Suprapubic skin (tissue), 4 donors: ENCODE results near the gene RBBP8. TPM values are rescaled to one million over a fixed set of nuclear protein-coding genes. Genes with fewer than 3 reads are reported as not detected.

Source experiments
- DNase-seq, 2 donors: peaks; one replicate each; pipeline ENCODE4 v3.0.0-alpha.2; 2019; ENCODE audit warnings: low spot score in 2 of 2
- H3K27ac ChIP-seq: fragments of 200-600 bp; sonication (generic); one replicate; pipeline ENCODE4 v1.5.1; 2019
- H3K27me3 ChIP-seq: fragments of 200-600 bp; sonication (generic); one replicate; pipeline ENCODE4 v1.5.1; 2019
- H3K36me3 ChIP-seq: fragments of 200-600 bp; sonication (generic); one replicate; pipeline ENCODE4 v1.5.1; 2019
- H3K4me1 ChIP-seq: fragments of 200-600 bp; sonication (generic); one replicate; pipeline ENCODE4 v1.5.1; 2019
- H3K4me3 ChIP-seq: fragments of 200-600 bp; sonication (generic); one replicate; pipeline ENCODE4 v1.5.1; 2019; ENCODE audit warnings: mild to moderate bottlenecking
- H3K9me3 ChIP-seq: fragments of 200-600 bp; sonication (generic); one replicate; pipeline ENCODE4 v1.5.1; 2019
- CTCF ChIP-seq, 2 donors: fragments of 200-600 bp in 1 of 2; fragments of 450-650 bp in 1 of 2; sonication (generic) in 1 of 2; IDR thresholded peaks; one replicate each; pipeline ENCODE4 v1.5.1; 2016 to 2019; ENCODE audit warnings: antibody characterized with exemption in 2 of 2, mild to moderate bottlenecking in 1 of 2, moderate library complexity in 1 of 2
- EP300 ChIP-seq: sonication (generic); formaldehyde crosslinking; IDR thresholded peaks from one replicate; pipeline ENCODE4 v1.6.1; 2017; ENCODE audit warnings: antibody characterized with exemption
- POLR2A ChIP-seq, 2 donors: fragments of 450-650 bp; IDR thresholded peaks; one replicate each; pipeline ENCODE4 v1.6.1; 2017; ENCODE audit warnings: antibody characterized with exemption in 2 of 2, mild to moderate bottlenecking in 2 of 2, moderate library complexity in 2 of 2
- POLR2AphosphoS5 ChIP-seq, 3 donors: sonication (generic); formaldehyde crosslinking; IDR thresholded peaks; one replicate each; pipeline ENCODE4 v1.6.1; 2017; ENCODE audit warnings: antibody characterized with exemption in 3 of 3
- WGBS: methylation state at CpG from one replicate; pipeline ENCODE4 v1.1.5; 2018; 5-methylcytosine and 5-hydroxymethylcytosine counted together
- total RNA-seq, 4 donors: library from RNA; depleted of rRNA; stranded (reverse); fragments of >200 nt; gene quantifications; one replicate each; pipeline ENCODE4 v1.1.0, GENCODE V29; 2016

The RBBP8 gene
- total RNA-seq, 4 donors from 2014 or later = 41.0 to 78.1 (median 67.0) TPM

GRCh38 chr18:23053776-23054457 is 120.8 kb downstream of the RBBP8 start:
- Histone ChIP-seq H3K9me3 (no peaks in the 10 kb centered on the region), H3K4me3 (no peak overlapping the region), H3K36me3 (no peaks in the 10 kb centered on the region), H3K4me1 (peaks cover 6% of the 10 kb centered on the region), H3K27ac (no peak overlapping the region), H3K27me3 (no peaks in the 10 kb centered on the region)
- no peak for DNase-seq
- WGBS = 44% methylated on average over 15 of the region's 15 CpGs
- TF ChIP-seq POLR2A (IDR thresholded peaks at IDR 0.05) (no peak), EP300 (no peak)

GRCh38 chr18:23054553-23054952 is 121.4 kb downstream of the RBBP8 start:
- TF ChIP-seq EP300 (no peak), CTCF (IDR thresholded peaks at IDR 0.05) (no peak), POLR2A (IDR thresholded peaks at IDR 0.05) (no peak), POLR2AphosphoS5 (IDR thresholded peaks at IDR 0.05) (no peak)
- DNase-seq = no peak
- 82% methylated on average over 6 of the region's 6 CpGs for whole genome bisulfite sequencing
- Histone ChIP-seq H3K27me3 (no peaks in the 10 kb centered on the region), H3K36me3 (no peaks in the 10 kb centered on the region), H3K27ac (no peak overlapping the region), H3K9me3 (no peaks in the 10 kb centered on the region), H3K4me3 (no peak overlapping the region), H3K4me1 (peaks cover 6% of the 10 kb centered on the region)

GRCh38 chr18:23056315-23056714 is 123.2 kb downstream of the RBBP8 start:
- no peak for TF ChIP-seq EP300
- TF ChIP-seq POLR2AphosphoS5 (IDR thresholded peaks at IDR 0.05) = no peak
- TF ChIP-seq POLR2A (IDR thresholded peaks at IDR 0.05) = no peak
- no peak for TF ChIP-seq CTCF (IDR thresholded peaks at IDR 0.05)
- WGBS = 93% methylated on average over 4 of the region's 4 CpGs
- Histone ChIP-seq H3K27ac (no peak overlapping the region), H3K36me3 (no peaks in the 10 kb centered on the region), H3K4me3 (no peak overlapping the region), H3K9me3 (no peaks in the 10 kb centered on the region), H3K4me1 (peaks cover 6% of the 10 kb centered on the region), H3K27me3 (no peaks in the 10 kb centered on the region)
- DNase-seq = no peak

GRCh38 chr18:23057096-23057495 is 124.0 kb downstream of the RBBP8 start:
- H3K9me3 ChIP-seq = no peaks in the 10 kb centered on the region
- no peaks in the 10 kb centered on the region for H3K36me3 ChIP-seq
- H3K4me3 ChIP-seq = no peak overlapping the region
- no peaks in the 10 kb centered on the region for H3K27me3 ChIP-seq
- TF ChIP-seq EP300 = no peak
- TF ChIP-seq POLR2A (IDR thresholded peaks at IDR 0.05) = no peak
- no peak for TF ChIP-seq POLR2AphosphoS5 (IDR thresholded peaks at IDR 0.05)
- no peak for TF ChIP-seq CTCF (IDR thresholded peaks at IDR 0.05)
- H3K4me1 ChIP-seq = peaks cover 6% of the 10 kb centered on the region
- no peak overlapping the region for H3K27ac ChIP-seq
- WGBS = 83% methylated on average over 2 of the region's 2 CpGs
- DNase-seq = no peak

- WGBS = 79% methylated on average over 7 of the region's 7 CpGs
- DNase-seq = no peak
- Histone ChIP-seq H3K4me3 (no peak overlapping the region), H3K36me3 (no peaks in the 10 kb centered on the region), H3K4me1 (peaks cover 2% of the 10 kb centered on the region), H3K27ac (no peak overlapping the region), H3K9me3 (no peaks in the 10 kb centered on the region), H3K27me3 (no peaks in the 10 kb centered on the region)
- TF ChIP-seq POLR2AphosphoS5 (IDR thresholded peaks at IDR 0.05) (no peak), POLR2A (IDR thresholded peaks at IDR 0.05) (no peak), EP300 (no peak), CTCF (IDR thresholded peaks at IDR 0.05) (no peak)
Measured at GRCh38 chr18:23058746-23059415, 125.8 kb downstream of the RBBP8 start.
